Stimulated activated CD8-positive, alpha-beta memory T cell treated with anti-CD3 and anti-CD28 coated beads, Interleukin-7, amount 100 ng/mL, for 4 hours (primary cell): ENCODE data around the gene C10orf95.
A peak's percentile ranks its signal among the peaks of the same experiment; 100 is the strongest.

Source experiments
- DNase-seq, 2 donors: peaks; one replicate each; pipeline ENCODE4 v3.0.0-alpha.2; 2020; ENCODE audit warnings: low read depth in 2 of 2

C10orf95 gene

DNA sequence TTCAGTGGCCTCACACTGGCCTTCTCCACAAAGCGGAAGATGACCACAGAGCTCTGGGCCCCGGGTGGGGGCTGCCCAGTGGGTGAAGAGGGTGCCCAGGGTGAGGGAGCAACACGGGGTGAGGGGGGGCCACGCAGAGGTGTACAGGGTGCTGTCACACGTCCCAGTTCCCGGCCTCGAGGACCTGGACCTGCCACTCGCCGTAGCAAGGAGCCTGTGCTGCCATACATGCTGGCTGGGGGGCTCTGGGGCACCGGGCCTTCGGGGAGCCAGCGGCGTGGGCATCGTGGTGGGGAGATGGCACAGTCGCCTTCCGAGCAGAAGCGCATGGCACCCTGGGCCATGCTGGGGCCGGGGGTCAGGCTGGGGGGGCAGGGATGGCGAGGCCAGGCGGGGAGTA lies 34.6 kb downstream of the C10orf95 start:
- no peak for DNase-seq

DNA sequence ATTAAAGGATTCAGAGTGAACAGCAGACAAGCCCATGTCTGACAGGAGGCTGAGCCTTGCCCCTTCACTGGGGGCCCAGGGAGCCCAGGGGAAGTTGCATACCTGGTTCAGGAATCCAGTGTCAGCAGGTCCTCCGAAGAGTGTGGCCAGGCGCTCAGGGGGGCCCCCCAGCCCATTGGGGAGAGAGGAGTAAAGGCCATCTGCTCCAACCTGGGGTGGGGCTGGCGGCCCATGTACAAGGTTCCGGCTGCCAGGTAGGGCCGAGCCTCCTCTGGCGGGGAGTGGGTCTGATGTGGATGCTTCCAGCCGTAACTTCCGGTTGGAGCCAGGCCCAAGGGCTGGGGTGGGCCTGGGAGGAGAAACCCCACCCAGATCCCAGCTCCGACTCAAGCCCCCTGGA lies 35.1 kb downstream of the C10orf95 start:
- no peak for DNase-seq

DNA sequence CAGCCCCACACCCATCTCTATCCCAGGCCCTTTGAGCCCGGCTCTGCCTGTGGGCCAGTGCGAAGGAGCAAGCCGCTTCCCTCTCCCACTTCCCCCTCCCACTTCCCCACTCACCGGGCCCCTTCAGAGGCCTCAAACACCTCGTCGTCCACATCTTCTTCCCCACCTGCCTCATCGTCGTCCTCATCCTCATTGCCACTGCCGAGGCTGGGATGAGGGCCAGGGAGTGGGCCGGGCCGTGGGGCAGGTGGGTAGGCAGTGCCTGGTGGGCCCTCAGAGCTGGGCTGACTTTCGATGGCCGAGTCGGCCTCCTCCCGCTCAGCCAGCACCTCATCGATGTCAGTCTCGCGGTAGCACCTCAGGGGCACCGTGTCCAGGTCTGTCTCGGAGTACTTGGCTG lies 36.6 kb downstream of the C10orf95 start:
- DNase-seq = no peak

DNA sequence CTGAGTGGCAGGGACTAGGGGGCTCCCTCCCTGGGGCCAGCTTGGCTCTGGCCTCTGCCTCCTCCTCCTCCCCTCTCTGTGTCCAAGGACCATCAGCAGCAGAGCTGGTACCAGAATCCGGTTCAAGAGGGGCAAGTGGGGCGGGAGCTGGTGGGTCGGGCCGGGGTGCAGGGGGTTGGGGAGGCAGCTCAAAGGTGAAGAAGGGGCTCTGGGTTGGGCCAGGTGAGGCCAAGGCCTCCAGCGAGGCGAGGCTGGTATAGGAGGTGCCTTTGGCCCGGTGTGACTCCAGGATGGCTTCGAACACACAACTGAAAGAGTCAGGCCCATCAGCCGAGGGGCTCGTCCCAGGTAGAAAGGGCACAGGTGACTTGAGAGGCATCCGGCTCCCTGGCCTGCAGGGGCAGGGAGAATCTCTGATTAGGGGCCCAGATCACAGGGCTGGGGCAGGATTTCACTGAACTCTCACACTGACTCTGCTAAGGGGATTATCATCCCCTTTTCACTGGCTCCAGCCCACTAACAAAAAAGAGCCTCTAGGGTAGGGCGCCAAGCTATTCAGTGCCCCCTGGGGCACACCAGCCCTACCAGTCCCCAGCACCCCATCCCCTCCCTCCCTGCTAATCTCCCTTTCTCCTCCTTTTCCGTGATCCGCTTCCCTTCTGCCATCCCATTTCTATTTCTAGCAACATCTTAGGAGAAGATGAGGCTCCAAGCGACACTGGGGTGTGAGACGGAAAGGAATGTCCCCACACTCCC lies 37.4 kb downstream of the C10orf95 start:
- DNase-seq = no peak

DNA sequence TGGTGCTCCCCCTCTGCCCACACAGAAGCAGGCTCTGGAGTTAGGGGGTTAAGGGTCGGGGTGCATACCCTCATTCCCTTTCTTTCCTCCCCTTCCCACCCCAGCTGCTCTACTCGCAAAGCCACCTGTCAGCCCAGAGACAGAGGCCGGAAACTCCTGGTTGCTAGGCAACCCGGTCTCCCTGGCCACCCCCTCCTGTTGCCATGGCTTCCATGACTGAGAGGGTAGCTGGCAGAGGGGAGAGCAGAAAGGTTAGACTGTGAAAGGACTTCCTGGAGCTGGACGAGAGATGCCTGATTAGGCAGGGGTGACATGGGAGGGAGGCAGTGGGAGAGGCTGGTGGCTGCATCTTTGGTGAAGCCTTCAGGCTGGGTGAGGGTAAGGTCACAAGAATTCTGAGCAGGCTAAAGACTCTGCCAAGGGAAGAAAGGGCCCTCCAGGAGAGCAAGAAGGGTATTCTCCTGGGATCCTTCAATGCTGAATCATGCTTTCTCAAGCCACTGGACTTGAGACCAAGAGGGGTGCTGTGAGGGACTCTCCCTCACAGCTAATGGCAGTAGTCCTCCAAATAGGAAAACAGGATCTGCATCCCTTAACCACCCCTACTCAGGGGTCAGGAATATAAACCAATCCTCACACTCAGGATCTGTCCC lies 38.2 kb downstream of the C10orf95 start:
- no peak for DNase-seq

DNA sequence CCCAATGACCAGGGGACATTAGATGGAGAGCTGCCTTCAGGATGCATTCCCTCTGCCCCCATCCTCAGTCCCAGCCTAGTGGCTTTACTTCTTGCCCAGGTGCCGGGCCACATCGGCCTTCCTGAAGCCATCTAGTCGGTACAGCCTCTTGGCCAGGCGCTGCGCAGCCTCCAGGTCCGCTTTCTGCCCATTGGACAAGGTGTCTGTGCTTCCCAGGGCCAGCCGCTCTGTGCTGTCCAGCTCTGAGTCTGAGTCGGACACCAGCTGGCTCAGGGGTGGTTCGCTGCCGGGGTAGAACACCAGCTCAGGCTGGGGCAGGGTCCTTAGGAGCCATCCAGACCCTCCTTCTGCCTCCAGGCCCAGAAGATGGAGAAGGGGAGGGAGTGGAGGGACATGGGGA lies 39.0 kb downstream of the C10orf95 start:
- DNase-seq = no peak

DNA sequence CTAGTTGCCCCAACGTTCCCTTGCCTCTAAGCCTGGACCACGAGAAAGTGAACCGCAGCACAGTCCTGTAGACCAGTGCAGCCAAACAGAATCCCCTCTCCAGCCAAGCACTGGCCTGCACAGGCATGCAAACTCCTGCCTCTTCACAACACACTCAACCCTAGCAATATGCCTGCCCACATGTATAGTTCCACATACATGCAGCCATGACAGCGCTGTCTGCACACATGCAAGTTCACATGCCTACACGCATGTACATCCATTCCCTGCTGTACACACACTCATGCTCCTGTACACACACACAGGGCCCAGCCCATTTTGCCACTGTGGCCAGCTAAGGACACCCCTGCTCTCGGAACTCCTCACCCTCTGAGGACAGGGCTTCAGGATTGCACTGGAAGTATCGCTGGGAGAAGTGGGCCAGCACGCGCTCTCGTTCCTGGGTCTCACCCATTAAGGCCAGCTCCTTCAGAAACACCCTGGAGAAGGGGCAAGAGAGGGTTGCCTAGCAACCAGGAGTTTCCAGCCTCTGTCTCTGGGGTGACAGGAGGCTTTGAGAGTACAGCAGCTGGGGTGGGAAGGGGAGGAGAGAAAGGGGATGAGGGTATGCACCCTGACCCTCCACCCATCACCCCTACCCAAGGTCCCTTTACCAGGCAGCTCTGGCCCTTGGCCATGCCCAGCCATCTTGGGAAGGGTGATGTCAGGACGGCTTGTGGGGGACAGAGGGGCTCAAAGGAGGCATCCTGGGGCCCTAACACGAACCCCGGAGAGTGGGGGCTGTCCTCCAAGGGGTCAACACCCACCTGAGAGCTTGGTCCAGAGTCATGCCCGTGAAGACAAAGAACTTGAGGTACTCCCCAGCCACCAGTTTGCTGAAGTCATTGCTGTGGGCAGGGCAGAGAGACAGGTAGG lies 39.7 kb downstream of the C10orf95 start:
- DNase-seq = no peak

DNA sequence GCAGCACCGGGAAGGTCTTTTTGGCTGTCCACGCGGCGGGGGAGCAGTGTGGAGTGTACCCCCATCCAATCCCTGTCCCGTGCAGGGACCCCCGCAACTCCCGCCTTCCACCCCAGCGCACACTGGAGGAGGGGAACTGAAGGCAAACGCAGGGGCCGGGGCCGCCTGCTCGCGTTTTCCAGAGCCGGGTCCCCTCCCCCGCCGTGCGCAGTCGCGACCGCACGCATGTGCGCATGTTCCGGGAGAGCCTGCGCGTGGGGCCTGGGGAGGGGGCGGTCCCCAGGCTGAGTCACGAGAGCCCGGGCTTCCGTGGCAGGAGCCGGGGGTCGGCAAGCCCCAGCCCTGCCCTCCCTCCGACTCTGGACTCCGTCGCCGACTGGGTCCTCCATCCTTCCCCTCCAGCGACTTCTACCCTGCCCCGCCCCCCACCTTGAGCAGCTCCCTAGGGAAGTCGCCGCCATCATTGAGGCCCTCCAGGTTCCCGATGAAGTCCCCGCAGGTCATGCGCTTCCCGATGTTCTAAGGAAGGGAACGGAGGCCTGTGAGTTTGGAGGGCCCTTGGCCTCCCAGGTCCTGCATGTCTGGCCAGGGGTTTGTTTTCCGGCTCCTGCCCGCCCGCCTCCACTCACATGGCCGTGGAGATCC lies 40.8 kb downstream of the C10orf95 start:
- peak in 1 of 2 donors; percentile 62 for DNase-seq

DNA sequence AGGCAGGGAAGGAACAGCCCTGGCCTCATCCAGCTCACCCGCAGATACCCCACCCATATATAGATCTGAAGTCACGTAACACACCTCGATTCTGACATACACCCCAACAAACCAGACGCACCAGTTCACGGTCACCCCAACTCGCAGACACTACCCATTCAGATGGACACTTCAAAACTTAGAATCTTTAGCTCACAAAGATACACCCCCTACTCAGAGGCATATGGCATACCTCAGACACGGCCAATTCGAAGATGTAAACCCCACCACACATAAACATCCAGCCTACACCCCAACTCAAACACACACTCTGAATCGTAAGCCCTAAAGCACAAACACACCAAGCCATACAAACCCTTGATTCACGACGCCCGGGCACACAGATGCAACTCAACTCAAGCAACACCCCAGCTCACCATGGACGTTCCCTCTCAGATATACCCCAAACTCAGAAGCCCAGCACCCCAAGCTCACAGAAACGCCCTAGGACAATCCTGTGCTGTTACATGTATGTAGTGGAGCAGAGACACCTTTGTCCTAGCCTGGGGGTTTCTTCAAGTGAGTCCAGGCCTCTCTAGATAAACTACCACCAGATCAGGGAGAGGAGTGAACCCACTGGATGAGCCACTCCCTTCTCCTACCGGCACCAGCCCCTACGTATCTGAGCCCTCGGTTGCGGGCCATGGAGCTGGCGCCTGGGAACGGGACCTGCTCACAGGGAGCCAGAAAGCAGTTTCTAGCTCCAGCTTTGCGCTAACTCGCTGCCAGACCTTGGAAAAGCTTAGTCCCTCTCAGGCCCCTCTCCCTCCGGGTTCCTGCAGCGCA lies 41.5 kb downstream of the C10orf95 start:
- no peak for DNase-seq

DNA sequence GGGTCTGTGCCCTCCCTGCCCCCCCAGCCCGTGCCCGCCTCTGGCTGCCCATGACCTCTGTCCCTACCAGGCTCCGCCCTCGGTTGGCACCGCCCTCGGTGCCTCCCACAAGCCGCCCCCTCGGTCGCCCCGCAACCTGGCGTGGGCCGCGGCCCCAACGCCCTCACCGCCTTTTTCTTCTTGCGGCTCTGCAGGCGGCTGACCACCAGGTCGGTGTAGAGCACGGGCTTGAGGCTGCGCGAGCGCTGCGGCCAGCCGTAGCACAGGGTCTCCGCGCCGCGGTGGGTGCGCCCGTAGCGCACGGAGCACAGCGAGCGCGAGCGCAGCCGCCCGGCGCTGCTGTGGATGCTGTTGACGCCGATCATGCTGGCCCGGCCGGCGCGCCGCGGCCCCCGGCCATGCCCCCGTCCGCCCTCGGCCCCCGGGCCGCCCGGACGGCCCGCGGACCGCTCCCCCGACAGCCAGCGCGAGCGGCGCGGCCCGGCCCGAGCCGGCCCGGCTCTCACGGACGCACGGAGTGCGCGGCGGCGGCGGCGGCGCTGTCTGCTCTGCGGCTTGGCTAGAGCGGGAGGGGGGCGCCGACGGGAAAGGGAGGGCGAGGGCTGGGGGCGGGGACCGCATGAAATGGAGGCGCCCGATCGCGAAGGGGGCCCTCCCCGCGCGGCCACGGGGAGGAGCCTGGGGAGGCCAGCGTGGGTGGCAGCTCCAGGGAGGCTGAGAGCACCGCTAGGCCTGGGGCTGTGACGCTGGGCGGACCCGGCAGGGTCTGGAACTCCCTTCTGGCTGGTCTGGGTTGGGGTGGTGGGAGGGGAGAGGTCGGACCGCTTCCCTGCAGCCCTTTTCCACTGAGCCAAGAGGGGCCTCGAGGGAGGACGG lies 42.4 kb downstream of the C10orf95 start:
- peak; percentile 61 to 84 for DNase-seq

DNA sequence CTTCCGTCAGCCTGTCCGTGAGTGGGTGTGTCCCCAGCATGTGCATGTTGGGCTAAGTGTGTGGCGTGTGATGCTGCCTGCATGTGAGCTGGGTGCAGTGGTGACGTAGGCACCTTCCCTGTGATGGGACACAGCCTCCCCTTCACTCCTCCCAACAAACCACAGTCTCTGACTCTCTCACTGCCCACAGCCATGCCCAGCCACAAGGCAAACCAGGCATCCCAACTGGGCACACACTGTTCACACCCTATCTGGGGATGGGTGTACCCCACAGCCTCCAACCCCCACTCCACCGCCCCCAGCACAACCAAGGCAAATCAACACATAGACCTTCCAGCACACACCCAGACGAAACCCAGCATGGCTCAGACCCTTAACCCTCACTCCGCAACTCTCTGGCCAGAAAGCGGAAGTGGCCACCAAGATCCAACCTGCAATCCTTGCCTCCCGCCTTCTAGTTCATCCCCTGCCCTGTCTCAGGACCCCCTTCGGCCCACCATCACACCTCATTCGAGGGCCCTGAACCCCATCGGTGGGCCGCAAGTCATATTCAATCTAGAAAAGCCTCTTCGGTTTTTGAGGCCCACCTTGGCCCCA lies 43.1 kb downstream of the C10orf95 start:
- no peak for DNase-seq

DNA sequence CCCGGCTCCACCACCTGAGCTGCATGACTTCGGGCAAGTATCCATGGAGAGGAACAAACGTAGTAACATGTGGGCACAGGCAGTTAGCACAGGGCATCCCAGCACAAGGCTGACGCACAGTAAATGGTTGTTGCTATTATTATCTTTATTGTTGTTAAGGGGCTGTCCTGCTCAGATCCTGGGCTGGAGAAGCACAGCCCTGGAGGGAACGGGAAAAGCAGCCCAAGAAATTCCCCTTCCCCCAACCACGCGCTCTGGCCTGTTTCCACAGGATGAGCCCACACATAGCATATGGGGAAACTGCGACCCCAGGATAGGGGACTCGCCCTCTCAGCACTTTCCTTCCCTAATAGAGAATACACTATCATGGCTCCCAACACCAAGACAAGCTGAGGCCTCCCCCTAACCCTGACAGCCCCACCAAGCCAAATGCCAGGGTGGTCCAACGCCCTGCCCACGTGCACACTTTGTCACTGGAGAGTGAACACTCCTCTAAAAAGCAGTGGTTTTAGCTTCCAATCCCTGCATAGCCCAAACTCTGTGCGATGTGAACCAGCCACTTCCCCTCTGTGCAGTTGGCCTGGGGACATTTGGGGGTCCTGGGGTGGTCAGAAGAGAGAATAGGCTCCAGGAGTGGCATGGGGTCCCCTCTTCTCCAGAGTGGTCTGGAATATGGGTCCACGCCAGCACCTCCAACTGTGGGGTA lies 43.8 kb downstream of the C10orf95 start:
- no peak for DNase-seq

DNA sequence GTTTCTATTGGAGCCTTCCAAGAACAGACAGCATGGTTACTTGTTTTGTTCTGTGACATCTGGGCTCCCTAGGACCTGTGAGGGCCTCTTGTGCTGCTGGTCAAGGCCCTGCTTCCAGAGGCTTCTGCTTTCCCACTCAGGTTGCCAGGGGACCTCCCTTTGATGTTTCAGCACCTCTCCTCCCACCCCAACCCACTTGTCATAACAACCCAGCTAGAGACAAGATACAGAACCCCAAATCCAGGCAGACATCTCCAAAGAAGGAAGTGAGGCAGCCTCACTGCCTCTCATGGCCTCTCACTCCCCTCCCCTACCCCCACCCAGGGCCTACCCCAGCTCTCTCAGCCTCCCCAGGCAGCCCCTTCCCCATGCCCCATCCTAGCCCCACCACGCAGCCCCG lies 44.5 kb downstream of the C10orf95 start:
- no peak for DNase-seq

DNA sequence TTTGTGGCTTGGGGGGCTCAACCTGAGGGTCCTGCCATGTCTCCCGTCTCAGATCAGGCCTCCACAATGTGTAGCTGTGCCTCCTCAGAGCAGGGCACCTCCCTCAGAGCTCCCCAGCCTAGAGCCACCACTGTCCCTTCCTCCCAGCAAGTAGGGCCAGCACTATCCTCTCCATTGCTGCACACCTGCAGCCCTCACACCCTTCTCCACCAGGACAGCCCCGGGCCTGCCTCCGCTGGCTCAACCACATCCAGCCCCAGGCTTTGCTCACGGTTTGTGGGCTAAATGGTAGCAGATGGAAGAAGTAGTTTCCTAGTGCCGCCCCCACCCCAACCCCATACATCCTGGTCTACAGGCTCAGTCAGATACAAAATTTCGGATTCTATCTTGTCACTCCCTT lies 45.7 kb downstream of the C10orf95 start:
- no peak for DNase-seq

DNA sequence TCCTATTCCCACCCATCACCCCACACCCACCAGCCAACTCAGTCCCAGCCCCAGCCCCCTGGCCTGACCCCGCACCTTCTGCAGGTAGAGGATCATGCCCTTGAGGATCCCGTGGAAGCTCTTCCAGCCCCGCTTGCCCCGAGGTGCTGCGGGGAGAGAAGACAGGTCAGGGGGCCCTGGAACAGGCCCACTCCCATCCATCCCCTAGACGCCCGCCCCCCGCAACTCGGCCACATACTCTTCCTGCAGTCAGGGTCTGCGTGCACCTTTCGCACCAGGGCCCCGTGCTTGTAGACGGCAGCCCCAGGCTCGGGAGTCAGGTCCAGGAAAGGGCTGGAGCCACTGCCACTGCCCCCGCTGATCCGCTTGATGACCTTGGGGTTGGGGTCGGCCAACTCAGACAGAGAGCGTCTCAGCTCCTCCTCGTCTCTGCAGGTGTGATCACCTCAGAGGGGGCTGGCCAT lies 46.2 kb downstream of the C10orf95 start:
- DNase-seq = no peak

DNA sequence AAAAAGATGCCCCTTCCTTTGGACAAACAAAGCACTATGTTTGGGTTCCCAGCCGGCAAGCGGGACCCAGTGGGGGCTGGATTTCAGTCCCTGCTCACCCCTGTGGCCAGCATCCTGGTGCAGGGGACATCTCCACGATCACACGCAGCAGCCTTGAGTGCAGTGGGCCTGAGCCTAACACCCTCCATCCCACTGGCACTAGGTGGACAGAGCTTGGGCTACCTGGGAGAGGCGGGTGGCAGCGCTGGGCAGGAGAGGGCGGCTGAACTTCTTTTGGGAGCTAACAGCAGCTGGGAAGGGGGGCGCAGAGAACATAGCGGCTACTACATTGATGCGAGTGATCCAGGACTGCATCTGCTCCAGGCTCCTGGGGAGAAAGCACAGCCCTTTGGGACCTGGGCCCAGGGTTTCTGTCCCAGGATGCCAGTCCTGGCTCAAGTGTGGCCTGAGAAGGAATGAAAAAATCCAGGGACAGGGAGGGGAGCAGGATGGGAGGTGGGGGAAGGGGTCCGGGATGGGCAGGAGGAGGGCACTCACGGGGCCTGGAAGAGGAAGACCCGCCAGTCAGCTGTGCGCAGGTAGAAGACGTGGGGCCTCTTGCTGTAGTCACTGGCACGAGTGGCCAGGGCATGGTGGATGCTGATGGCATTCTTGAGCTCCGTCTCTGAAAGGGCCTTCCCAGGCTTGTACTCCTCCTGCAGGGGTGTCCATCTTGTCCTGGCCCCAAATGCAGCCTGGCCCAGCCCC lies 46.8 kb downstream of the C10orf95 start:
- DNase-seq = no peak

DNA sequence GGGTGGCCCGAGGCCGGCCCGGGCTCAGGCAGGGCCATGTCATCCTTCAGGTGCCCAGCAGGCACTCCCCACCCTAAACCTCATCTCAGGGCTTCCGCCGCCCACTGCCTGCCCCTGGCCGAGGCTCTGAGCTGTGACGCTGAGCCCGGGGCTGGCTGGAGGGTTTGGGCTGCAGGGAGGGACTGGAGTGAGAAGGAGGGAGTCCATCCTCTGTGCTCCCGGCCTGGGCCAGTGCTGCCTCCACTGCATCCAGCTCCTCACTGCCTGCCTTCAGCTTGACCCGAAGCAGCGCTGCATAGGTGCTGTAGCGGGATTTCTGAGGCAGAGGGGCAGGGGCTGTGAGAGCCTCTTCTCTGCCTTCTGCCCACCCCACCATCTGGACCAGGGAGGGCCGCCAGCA lies 48.2 kb downstream of the C10orf95 start:
- DNase-seq = no peak

DNA sequence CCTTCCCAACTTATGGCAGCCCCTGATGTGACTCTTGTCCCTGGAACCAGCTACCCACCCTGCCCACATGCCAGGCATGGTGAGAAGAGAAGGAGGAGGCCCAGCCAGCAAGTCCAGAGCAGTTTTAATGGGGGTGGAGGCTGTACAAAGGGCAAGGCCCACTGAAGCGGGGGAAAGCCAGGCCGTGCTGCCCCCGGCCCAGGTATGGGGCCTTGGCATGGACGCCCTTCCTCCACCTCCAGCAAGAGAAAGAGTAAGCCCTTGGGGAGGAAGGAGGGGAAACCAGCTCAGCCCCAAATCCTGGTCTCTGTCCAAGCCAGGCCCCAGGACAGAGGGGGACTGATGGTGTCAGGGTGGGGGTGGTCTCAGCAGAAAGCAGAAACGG lies 48.8 kb downstream of the C10orf95 start:
- DNase-seq = no peak
